GOT3 (cell line): ENCODE results near the gene ADIPOR2.

Source experiments
- DNase-seq: peaks from one replicate; lab custom pipeline; 2025; ENCODE audit warnings: mixed read lengths; lab: John Stamatoyannopoulos, UW

The ADIPOR2 gene

DNA sequence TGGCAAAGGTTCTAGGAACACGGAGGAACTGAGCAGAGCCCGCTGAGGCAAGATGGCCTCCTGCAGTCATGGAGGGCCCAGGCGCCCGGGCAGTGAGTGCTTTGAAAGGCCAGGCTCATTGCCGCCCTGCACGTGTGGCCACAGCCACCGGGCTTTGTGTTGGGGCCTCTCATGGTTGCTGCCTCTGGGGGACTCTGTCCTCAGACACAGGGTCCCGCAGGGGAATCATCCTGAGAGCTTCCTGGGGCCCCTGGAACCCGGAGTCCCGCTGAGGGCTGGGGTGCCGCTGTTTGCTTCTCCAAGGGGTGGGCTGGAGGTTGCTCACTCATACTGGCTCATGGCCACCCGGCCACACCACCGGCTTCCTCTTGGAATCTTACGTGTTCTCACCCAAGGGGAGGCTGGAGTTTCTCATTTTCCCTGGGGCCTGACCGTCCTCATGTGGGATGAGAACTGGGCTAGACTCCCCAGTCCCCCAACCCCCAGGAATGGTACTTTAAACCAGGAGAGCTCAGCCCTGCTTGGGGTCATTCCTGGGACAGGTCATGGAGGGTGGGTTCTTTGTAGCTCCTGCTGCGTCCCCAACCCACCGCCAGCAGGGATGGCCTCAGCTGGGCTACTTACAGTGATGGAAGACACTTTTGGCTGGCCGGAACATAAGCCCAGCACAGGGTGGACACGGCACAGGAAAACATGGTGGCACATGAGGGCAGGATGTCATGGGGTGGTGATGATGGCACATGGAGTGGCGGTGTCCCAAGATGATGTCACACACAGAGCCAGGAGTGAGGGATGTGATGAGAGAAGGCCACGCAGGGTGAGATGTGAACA lies 108.4 kb downstream of the ADIPOR2 start:
- no peak for DNase-seq

- DNase-seq: no peak
Observed at GRCh38 chr12:1799882-1800400, 109.1 kb downstream of the ADIPOR2 start.

- DNase-seq: no peak
Observed at GRCh38 chr12:1800401-1801302, 109.8 kb downstream of the ADIPOR2 start.

- DNase-seq: no peak
Observed at GRCh38 chr12:1801303-1801975, 110.6 kb downstream of the ADIPOR2 start.

GRCh38 chr12:1803736-1804135 lies 112.9 kb downstream of the ADIPOR2 start:
- no peak for DNase-seq

GRCh38 chr12:1804545-1805332 lies 113.9 kb downstream of the ADIPOR2 start:
- DNase-seq: no peak

DNA sequence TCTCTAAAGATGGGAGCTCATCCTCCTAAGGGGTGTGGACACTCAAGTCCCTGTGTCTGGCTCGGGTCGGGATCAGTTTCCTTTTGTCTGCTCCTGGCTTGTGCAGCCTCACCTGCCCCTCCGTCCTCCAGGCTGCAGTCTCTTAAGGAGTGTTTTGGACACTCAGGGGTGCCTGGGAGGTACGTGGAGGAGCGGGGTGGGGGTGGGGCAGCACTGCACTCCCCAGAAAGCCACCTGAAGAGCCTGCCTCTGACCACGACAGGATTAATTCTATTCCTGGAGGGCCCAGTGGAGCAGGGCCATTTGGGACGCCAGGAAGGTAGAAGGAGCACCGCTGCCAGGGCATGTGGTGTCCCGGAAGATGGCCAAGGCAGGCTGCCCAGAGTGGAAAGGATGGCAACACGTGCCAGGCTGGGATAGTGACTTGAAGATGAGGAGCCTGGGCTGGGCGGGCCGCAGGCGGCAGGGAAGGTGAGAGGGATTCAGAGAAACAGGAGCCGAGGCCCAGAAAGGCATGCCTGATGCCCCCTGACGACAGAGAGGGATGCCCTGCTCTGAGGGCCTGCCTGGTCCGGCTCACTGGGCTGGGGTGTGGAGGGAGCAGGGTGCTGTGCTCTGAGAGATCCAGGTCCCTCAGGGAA lies 114.7 kb downstream of the ADIPOR2 start:
- no peak for DNase-seq

DNA sequence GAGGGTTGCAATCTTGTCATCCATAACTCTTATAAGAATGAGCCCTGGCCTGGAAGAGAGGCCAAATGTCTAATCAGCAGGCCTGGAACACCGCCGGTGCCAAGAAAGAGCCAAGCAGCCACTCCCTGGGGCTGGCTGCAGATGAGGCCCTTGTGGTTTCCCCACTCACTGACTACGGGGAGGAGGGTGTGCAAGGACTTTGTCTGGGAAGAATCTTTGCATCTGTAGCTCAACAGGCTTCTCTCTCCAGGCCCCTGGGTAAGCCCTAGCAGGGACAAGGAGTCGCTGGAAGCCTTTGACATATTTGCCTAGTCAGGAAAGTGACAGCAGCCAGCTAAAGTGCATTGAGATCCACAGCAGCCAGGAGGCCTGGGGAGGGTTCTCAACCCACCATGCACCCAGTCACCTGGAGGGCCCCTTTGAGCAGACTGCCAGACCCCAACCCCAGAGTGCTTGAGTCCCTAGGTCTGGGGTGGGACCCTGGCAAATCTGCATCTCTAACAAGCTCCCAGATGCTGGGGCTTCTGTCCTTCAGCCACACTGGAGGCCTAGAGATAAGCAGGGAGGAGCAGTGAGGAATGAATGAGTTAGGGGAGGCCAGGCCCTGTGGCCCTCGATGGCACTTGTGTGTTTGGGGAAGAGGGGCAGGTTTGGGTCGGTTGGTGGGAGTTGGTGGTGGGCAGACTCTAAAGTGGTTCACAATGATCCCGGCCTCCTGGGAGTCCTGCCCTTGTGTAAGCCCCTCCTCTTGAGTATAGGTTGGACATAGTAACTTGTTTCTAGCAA lies 115.6 kb downstream of the ADIPOR2 start:
- no peak for DNase-seq

- DNase-seq: no peak
Observed at GRCh38 chr12:1807087-1807860, 116.4 kb downstream of the ADIPOR2 start.

DNA sequence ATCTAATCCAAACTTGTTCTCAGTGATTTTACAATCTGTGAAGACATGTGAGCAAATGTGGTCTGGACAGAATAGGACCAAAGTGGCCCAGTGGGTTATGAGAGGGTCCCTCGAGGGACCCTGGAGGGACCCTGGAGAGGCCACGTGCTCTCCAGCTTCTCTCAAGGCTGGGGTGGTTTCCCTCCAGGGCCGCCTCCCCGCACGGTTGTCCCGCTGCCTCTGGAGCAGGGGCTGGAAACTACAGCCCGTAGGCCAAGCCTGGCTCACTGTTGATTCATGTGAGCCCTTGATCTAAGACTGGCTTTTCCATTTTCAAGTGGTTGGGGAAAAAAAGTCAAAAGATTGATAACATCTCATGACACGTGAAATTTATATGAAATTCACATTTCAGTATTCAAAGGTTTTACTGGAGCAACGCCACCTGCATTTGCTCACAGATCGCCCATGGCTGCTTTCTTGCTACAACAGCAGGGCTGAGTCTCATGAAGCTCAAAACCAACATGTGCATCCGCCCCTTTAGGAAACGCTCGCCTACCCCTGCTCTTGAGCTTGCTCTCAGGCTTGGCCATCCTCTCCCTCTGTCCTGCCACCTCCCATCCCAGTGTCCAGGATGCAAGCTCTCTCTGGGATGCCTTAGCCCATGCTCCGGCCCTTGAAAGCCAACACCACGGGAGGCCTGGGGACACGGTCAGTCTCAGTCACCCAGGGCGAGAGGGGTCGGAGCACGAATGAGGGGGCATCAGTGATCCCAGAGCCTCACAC lies 117.3 kb downstream of the ADIPOR2 start:
- DNase-seq: no peak

DNA sequence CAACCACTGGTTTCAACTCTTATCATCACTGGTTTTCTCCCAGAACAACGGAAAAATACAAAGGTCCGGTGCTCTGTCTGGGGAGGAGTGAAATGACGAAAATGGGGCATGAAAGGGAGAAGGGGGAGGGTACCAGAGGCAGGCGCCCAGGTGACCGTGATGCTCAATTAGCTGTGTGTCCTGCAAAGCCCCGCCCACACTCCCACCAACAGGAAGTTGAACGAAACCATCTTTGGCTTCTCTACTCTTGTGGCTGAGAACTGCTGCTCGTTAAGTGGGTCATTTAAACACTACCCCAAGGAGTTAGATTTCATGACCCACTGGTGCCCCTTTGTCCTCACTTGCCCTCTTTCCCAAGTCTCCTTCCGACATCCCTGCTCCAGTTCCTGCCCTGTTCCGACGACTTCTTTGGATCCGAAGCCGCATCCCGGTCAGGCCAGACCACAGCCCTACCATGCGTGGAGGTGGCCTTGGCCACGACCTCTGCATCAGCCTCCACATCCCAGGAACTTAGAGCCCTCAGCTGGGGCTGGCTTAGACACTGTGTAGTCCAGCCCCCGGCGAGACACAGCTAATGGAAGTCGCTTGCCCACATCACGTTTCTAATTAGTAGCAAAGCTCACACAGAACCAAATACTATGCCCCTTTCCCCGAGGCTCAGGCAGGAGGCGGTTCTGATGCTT lies 118.1 kb downstream of the ADIPOR2 start:
- no peak for DNase-seq

- DNase-seq: no peak
Observed at GRCh38 chr12:1809591-1810190, 118.8 kb downstream of the ADIPOR2 start.

GRCh38 chr12:1810201-1810930 lies 119.5 kb downstream of the ADIPOR2 start:
- no peak for DNase-seq

- DNase-seq: no peak
Observed at GRCh38 chr12:1810931-1811280, 120.0 kb downstream of the ADIPOR2 start.

DNA sequence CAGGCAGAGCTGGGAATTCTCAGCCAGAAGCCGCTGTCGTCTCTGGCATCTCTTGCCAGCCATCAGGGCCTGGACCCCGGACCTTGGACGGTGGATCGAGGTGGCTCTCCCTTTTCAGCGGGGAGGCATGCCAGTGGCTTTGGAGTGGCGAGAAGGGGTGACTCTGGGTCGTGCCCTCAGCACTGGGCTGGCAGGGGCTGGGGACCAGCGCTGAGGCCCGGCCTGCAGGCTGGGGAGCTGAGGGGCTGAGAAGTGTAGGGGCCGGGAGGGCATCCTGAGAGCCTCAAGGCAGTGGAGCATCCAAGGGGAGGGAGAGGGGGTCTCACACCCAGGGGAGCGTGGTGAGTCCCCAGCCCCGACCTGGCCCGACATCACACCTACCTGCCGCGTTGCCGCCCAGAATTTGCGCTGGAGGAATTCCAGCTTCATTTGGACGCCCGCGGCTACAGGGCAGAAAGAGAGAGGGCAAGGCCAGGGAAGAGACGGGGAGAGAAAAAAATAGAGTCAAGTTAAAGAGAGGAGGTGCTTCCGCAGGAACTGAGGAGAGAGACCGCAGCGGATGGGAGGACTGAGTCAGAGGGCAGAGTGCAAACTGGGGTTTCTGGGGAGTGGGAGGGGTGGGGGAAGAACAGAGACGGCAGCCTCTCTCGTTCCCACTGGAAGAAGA lies 120.5 kb downstream of the ADIPOR2 start:
- DNase-seq: no peak

- DNase-seq: no peak
Observed at GRCh38 chr12:1811948-1812291, 121.0 kb downstream of the ADIPOR2 start.
